Measurements from ENCODE around the gene NUP214. TPM values are rescaled to one million over a fixed set of nuclear protein-coding genes. Genes with fewer than 3 reads are reported as not detected.

The NUP214 gene
- total and polyA plus RNA-seq, 2 of the 4 experiments (the other 2 are of a cell fraction), result 7.9 to 13.4 TPM

DNA sequence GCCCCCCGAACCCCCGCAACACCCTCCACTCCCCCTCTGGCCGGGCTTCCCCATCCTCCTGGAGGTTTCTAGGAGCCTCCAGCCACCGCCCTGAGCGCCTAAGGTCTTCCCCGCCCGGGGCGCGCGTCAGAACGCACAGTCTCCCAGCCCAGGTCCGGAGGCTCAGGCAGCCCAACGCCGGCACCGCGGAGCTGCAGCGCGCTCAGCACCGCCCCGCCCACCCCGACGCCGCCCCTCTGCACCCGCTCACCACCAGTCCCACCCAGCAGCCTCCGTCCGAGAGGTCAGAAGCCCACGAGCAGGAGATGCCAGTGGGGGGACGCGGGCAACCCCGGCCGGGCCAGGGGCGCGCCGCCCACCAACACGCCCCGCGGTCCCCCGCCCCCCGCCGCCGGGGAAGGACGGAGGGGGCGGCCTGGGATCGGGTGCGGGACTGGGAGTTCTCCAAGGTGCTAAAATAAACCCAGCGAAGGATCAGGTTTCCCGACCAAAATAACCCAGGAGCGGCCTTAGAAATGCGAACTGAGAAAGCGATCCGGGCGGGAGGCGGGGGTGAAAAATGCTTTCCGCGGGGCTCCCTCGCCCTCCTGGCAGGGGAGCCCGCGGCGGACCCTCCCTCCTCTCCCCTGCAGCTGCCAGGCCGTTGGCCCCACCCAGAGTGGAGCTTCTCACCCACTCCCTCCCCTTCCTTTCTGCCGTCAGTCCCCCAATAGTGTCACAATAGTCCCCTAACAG lies 157.5 kb downstream of the NUP214 start:
- H3K14ac ChIP-seq (replicated peaks; ENCODE audit: low read depth, low read length), result no peak overlapping the region
- in situ Hi-C loops (cut with MboI; ENCODE audit: low sequenced_read_pairs) (no loop called here), intact Hi-C loops (cut with micrococcal nuclease) (no loop called here), dilution Hi-C loops (cut with HindIII; ENCODE audit: low sequenced_read_pairs, unreplicated experiment) (no loop called here)
- 0% methylated on average over 3 of the region's 61 CpGs; no CpG with 5 or more reads in 1 of the 2 experiments for WGBS, 2 experiments (ENCODE audit: extremely low coverage in 2 of 2, insufficient read length in 1 of 2)
- no peak overlapping the region for H4K8ac ChIP-seq (ENCODE audit: low read depth in 2 of 2, low read length in 2 of 2)
- H4K20me1 ChIP-seq (ENCODE audit: insufficient read depth, low read length), result no peaks in the 10 kb centered on the region
- H2BK120ac ChIP-seq (ENCODE audit: low read depth, low read length), result no peak overlapping the region
- H2AK5ac ChIP-seq (ENCODE audit: low read depth, low read length), result no peak overlapping the region
- H4K91ac ChIP-seq (ENCODE audit: insufficient read depth, low read depth, low read length), result no peak overlapping the region
- TF ChIP-seq MAZ (IDR thresholded peaks at IDR 0.05; ENCODE audit: borderline replicate concordance, low read depth, low read length) (peak; percentile 46; the same call in 1 of the 2 replicates), BHLHE40 (IDR thresholded peaks at IDR 0.05; ENCODE audit: low read depth, low read length) (no peak), CHD1 (IDR thresholded peaks at IDR 0.05; ENCODE audit: low read depth, low read length) (no peak), FOS (IDR thresholded peaks at IDR 0.05; ENCODE audit: low read depth, low read length) (no peak), RFX5 (IDR thresholded peaks at IDR 0.05; ENCODE audit: low read depth, low read length) (no peak), MXI1 (IDR thresholded peaks at IDR 0.05; ENCODE audit: borderline replicate concordance, low read depth, low read length) (no peak)
- no peak overlapping the region for H4K5ac ChIP-seq (ENCODE audit: low read depth, low read length)
- H3K4me1 ChIP-seq (ENCODE audit: control insufficient read depth, insufficient read depth, low read length), result no peaks in the 10 kb centered on the region
- peak overlapping the region; percentile 32 for H2AFZ ChIP-seq (replicated peaks; ENCODE audit: low read length, poor library complexity)
- no peak overlapping the region for H2BK15ac ChIP-seq (ENCODE audit: low read depth, low read length)
- ATAC-seq (ENCODE audit: low read depth) (peak; percentile 56), DNase-seq (peak; percentile 28)
- H3K4me2 ChIP-seq (ENCODE audit: low read depth, low read length), result no peak overlapping the region; the same call in 1 of the 2 replicates
- H3K27me3 ChIP-seq (ENCODE audit: control insufficient read depth, insufficient read depth, low read length), result peaks cover 59% of the 10 kb centered on the region
- no peak overlapping the region for H3K56ac ChIP-seq (ENCODE audit: extremely low read depth, insufficient read depth, low read length)
- H3K27ac ChIP-seq (ENCODE audit: insufficient read depth, low read length), result no peak overlapping the region
- H2AK9ac ChIP-seq (replicated peaks; ENCODE audit: low read depth, low read length, poor library complexity), result no peak overlapping the region
- BruUV-seq (replicated peaks), result no TSS peak
- ChIA-PET CTCF (no interaction called here), POLR2A (ENCODE audit: unreplicated experiment) (no interaction called here)
- no peak overlapping the region for H3K18ac ChIP-seq (ENCODE audit: low read depth, low read length)
- H3K79me1 ChIP-seq (ENCODE audit: low read depth in 1 of 2, low read length in 2 of 2), result no peaks in the 10 kb centered on the region
- no peaks in the 10 kb centered on the region for H3K36me3 ChIP-seq (ENCODE audit: control insufficient read depth, insufficient read depth, low read length)
- no peaks in the 10 kb centered on the region for H3K9me3 ChIP-seq (ENCODE audit: control insufficient read depth, insufficient read depth, low read length)
- H3K4me3 ChIP-seq (ENCODE audit: insufficient read depth, low read depth, low read length), result no peak overlapping the region
- H3K9me1 ChIP-seq (ENCODE audit: insufficient read depth, low read length), result peaks cover 5% of the 10 kb centered on the region; the same call in 1 of the 2 replicates
- no peak overlapping the region for H3K4ac ChIP-seq (ENCODE audit: low read depth, low read length)
- no peak overlapping the region for H2BK20ac ChIP-seq (ENCODE audit: low read depth, low read length)
- no peak overlapping the region for H3K9ac ChIP-seq (ENCODE audit: low read depth, low read length)
- H3K23ac ChIP-seq (ENCODE audit: low read depth, low read length), result no peak overlapping the region
- no peak overlapping the region for H2BK5ac ChIP-seq (ENCODE audit: low read depth, low read length, poor library complexity, severe bottlenecking)

Small RNA genes within 50 kb of the gene (microRNA-seq; reads per million reads assigned to microRNA genes)
- gene RNU6-881P (ENCODE audit: insufficient read depth, insufficient read length), result not detected

Small RNA genes within 50 kb of the gene (small RNA-seq; reads per million reads assigned to genes)
- 0 reads per million in 5 experiments for gene RNU6-881P

Other genes starting within 250 kb of the NUP214 start
- gene QRFP, start 228.8 kb upstream of the NUP214 start, total RNA-seq (2012; rRNA removed), result not detected in 2 replicates
- gene QRFP, start 228.8 kb upstream of the NUP214 start, polyA plus RNA-seq (2012; rRNA removed), result not detected in 2 replicates
- gene FIBCD1, start 186.3 kb upstream of the NUP214 start, total RNA-seq (2012; rRNA removed), result 1.1 and 2.2 TPM in 2 replicates
- gene FIBCD1, start 186.3 kb upstream of the NUP214 start, polyA plus RNA-seq (2012; rRNA removed), result 10.1 and 12.2 TPM in 2 replicates
- under 0.01 TPM in 1 of 2 replicates, not detected in the other for gene LAMC3, start 116.4 kb upstream of the NUP214 start, total RNA-seq (2012; rRNA removed)
- gene LAMC3, start 116.4 kb upstream of the NUP214 start, polyA plus RNA-seq (2012; rRNA removed), result not detected in 2 replicates
- 0.18 and 0.28 TPM in 2 replicates for gene AIF1L, start 29.1 kb upstream of the NUP214 start, total RNA-seq (2012; rRNA removed)
- 0.09 and 0.19 TPM in 2 replicates for gene AIF1L, start 29.1 kb upstream of the NUP214 start, polyA plus RNA-seq (2012; rRNA removed)
- gene FAM78A, start 150.9 kb downstream of the NUP214 start, total RNA-seq (2012; rRNA removed), result under 0.01 and 0.18 TPM in 2 replicates
- gene FAM78A, start 150.9 kb downstream of the NUP214 start, polyA plus RNA-seq (2012; rRNA removed), result 0.27 and 0.56 TPM in 2 replicates
- gene PLPP7, start 164.1 kb downstream of the NUP214 start, total RNA-seq (2012; rRNA removed), result 0.54 and 0.56 TPM in 2 replicates
- gene PLPP7, start 164.1 kb downstream of the NUP214 start, polyA plus RNA-seq (2012; rRNA removed), result 1.2 TPM in 2 replicates